Lower leg skin (tissue), 3 donors: Measurements from ENCODE around the gene BOK.

Experiments
- POLR2A ChIP-seq, 2 donors: fragments of 450-650 bp; IDR thresholded peaks; one replicate each; pipeline ENCODE4 v1.6.1; 2016 to 2017; ENCODE audit warnings: antibody characterized with exemption in 2 of 2, mild to moderate bottlenecking in 1 of 2, moderate library complexity in 1 of 2
- TF ChIP-seq, protein P1 (sequence below), 3 donors: fragments of 450-650 bp; IDR thresholded peaks; one replicate each; pipeline ENCODE4 v1.5.1; 2016; ENCODE audit warnings: antibody characterized with exemption in 3 of 3, mild to moderate bottlenecking in 3 of 3, moderate library complexity in 2 of 3

DNA sequence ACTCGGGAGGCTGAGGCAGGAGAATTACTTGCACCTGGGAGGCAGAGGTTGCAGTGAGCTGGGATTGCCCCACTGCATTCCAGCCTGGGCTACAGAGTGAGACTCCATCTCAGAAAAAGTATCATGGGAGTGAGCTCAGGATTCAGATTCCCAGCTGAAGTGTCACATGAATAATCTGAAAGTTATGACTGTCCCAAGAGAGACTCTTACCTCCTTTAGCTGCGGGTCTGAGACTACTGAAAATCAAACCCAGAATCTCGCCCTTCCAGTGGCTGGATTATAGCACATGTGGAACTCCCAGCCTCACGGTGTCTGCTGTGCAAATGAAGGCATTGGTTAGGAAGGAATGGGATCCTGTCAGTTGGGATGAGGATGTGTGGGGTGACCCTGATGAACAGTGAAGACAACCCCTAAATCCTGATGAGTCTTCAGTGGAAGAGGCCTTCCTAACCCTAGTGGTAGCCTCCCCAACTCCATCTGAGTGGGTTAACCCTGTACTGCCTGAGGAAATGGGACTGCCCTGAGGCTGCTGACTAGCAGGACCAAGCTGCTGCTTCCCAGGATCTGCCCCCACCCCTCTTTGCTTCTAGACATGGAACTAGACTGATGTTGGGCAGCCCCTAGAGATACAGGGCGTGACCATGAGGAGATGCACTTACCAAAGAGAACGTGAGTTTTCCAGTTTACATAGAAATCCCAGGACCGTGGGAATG, 16.5 kb downstream of the BOK start:
- no peak for TF ChIP-seq POLR2A (IDR thresholded peaks at IDR 0.05)
- TF ChIP-seq, protein P1, sequence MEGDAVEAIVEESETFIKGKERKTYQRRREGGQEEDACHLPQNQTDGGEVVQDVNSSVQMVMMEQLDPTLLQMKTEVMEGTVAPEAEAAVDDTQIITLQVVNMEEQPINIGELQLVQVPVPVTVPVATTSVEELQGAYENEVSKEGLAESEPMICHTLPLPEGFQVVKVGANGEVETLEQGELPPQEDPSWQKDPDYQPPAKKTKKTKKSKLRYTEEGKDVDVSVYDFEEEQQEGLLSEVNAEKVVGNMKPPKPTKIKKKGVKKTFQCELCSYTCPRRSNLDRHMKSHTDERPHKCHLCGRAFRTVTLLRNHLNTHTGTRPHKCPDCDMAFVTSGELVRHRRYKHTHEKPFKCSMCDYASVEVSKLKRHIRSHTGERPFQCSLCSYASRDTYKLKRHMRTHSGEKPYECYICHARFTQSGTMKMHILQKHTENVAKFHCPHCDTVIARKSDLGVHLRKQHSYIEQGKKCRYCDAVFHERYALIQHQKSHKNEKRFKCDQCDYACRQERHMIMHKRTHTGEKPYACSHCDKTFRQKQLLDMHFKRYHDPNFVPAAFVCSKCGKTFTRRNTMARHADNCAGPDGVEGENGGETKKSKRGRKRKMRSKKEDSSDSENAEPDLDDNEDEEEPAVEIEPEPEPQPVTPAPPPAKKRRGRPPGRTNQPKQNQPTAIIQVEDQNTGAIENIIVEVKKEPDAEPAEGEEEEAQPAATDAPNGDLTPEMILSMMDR (IDR thresholded peaks at IDR 0.05), result no peak
